Type B pancreatic cell (in vitro differentiated cells): Measurements from ENCODE around the gene SPON2. TPM values are rescaled to one million over a fixed set of nuclear protein-coding genes. Genes with fewer than 3 reads are reported as not detected.
"Not testable (repeated sequence)": the region's sequence is repeated elsewhere in the genome, so short reads cannot be mapped to it uniquely, and the experiment has no call there.

Experiments
- DNase-seq: peaks from one replicate; pipeline ENCODE4 v3.0.0; 2021; ENCODE audit warnings: mixed read lengths; ENCODE audit not compliant: unreplicated experiment; ENCODE audit errors: extremely low spot score
- H3K27ac Mint-ChIP-seq: 2 replicates; pipeline ENCODE4 v1.8.0; 2021; ENCODE audit warnings: mild to moderate bottlenecking, mixed read lengths
- H3K27me3 Mint-ChIP-seq: 2 replicates; pipeline ENCODE4 v1.8.0; 2021; ENCODE audit warnings: mixed read lengths
- H3K36me3 Mint-ChIP-seq: 2 replicates; pipeline ENCODE4 v1.8.0; 2021; ENCODE audit warnings: mixed read lengths
- H3K4me1 Mint-ChIP-seq: one replicate; pipeline ENCODE4 v1.8.0; 2021; ENCODE audit warnings: mixed read lengths; ENCODE audit not compliant: unreplicated experiment
- H3K4me3 Mint-ChIP-seq: 2 replicates; pipeline ENCODE4 v1.8.0; 2021; ENCODE audit warnings: mild to moderate bottlenecking, mixed read lengths
- H3K9me3 Mint-ChIP-seq: 2 replicates; pipeline ENCODE4 v1.8.0; 2021; ENCODE audit warnings: mixed read lengths
- total RNA-seq: library from RNA; stranded (reverse); gene quantifications from 2 replicates; pipeline ENCODE4 v1.2.1, GENCODE V29; 2021; ENCODE audit warnings: low replicate concordance
- TF ChIP-seq, protein P1 (sequence below): fragments of 200-600 bp; sonication (generic); conservative IDR thresholded peaks from 2 replicates; pipeline ENCODE4 v1.5.0; 2021; ENCODE audit warnings: antibody characterized with exemption, mild to moderate bottlenecking

Gene SPON2
- total RNA-seq, 1 donor from 2014 or later = 10.4 TPM

DNA sequence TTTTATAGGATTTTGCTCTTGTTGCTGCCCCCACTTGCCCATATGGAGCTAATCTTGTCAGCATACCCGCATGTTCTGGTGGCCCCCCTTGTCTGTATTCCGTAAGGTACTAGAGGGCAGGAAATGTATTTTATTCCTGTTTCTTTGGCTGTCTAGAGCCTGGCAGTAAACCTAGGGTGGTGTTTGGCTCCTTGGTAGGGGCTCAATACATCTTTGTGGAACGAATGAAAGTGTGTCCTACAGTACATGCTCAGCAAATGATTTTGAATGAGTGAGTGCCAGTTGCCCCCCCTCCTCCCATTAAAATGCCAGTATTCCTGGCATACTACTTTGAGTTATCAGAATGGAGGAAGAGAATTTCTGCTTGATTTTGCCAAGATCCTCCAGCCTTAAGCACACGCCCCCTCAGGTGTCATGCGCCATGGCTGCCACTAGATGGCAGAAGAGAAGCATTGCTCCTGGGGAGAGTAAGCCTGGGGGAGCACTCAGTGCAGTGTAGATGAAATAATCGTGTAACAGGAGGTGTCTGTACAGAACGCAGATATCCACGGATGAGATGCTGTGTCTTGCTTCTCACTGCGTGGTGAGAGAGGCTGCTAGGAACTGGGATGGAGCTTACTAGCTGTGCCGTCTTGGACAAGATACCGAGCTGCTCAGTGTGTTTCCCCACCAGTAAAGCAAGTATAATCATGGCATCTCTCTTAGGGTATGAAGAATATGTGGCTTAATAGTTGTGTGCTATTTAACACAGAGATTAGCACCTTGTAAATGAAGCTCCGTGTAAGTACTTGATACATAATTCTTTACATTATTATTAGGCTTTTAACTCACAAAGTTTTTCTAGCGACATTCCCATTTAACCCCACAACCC, 41.8 kb downstream of the SPON2 start:
- Mint-ChIP-seq H3K4me3 (peak overlapping the region; percentile 10), H3K9me3 (no peaks in the 10 kb centered on the region), H3K36me3 (no peaks in the 10 kb centered on the region), H3K4me1 (no peaks in the 10 kb centered on the region), H3K27ac (no peak overlapping the region), H3K27me3 (peaks cover 50% of the 10 kb centered on the region)
- TF ChIP-seq, protein P1, sequence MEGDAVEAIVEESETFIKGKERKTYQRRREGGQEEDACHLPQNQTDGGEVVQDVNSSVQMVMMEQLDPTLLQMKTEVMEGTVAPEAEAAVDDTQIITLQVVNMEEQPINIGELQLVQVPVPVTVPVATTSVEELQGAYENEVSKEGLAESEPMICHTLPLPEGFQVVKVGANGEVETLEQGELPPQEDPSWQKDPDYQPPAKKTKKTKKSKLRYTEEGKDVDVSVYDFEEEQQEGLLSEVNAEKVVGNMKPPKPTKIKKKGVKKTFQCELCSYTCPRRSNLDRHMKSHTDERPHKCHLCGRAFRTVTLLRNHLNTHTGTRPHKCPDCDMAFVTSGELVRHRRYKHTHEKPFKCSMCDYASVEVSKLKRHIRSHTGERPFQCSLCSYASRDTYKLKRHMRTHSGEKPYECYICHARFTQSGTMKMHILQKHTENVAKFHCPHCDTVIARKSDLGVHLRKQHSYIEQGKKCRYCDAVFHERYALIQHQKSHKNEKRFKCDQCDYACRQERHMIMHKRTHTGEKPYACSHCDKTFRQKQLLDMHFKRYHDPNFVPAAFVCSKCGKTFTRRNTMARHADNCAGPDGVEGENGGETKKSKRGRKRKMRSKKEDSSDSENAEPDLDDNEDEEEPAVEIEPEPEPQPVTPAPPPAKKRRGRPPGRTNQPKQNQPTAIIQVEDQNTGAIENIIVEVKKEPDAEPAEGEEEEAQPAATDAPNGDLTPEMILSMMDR = peak; percentile 99
- no peak for DNase-seq

DNA sequence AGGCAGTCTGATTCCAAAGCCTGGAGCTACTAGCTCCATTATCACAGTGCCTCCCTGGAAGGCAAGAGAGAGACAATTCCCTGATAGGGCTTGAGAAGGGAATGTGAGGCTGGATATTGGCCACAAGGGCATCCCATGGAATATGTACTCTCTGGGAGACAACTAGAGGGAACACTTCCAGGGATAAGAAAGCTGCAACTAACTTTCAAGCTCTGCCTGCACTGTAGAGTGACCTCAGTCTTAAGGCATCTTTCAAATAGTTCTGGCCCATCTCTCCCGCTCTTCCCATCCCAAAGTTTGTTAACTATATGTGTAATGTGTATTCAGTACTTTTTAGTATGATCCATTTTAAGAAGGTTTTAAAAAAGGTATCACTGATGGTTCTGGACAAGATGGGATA, 45.9 kb downstream of the SPON2 start:
- DNase-seq = no peak
- Mint-ChIP-seq H3K9me3 (no peaks in the 10 kb centered on the region), H3K4me1 (no peaks in the 10 kb centered on the region), H3K36me3 (no peaks in the 10 kb centered on the region), H3K27ac (no peak overlapping the region), H3K27me3 (peaks cover 44% of the 10 kb centered on the region), H3K4me3 (no peak overlapping the region)
- TF ChIP-seq, protein P1 = no peak

DNA sequence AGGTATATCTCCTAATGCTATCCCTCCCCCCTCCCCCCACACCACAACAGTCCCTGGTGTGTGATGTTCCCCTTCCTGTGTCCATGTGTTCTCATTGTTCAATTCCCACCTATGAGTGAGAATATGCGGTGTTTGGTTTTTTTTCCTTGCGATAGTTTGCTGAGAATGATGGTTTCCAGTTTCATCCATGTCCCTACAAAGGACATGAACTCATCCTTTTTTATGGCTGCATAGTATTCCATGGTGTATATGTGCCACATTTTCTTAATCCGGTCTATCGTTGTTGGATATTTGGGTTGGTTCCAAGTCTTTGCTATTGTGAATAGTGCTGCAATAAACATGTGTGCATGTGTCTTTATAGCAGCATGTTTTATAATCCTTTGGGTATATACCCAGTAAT, 46.9 kb downstream of the SPON2 start:
- H3K4me3 Mint-ChIP-seq, DNase-seq, H3K4me1 Mint-ChIP-seq, H3K27ac Mint-ChIP-seq, H3K36me3 Mint-ChIP-seq, H3K9me3 Mint-ChIP-seq: not testable (repeated sequence)
- peaks cover 52% of the 10 kb centered on the region for H3K27me3 Mint-ChIP-seq

DNA sequence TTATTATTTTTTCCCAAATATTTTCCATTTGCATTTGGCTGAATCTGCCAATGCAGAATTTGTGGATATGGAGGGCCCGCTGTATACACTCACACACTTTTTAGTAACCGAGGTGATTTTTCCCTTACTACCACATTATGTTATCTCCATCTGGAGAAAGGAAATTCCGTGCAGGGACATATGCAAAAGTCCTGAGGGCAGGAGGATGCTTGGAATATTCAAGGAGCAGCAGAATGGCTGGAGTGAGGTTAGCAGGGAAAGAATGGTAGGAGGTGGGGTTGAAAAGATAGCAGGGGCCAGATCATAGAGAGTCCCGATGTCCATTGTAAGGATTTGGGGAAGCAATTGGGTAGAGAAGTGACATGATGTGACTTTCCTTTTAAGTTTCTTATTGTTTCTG, 47.6 kb downstream of the SPON2 start:
- H3K36me3 Mint-ChIP-seq = no peaks in the 10 kb centered on the region
- no peaks in the 10 kb centered on the region for H3K9me3 Mint-ChIP-seq
- DNase-seq = no peak
- H3K4me1 Mint-ChIP-seq = no peaks in the 10 kb centered on the region
- TF ChIP-seq, protein P1 = no peak
- H3K4me3 Mint-ChIP-seq = no peak overlapping the region
- H3K27ac Mint-ChIP-seq = no peak overlapping the region
- H3K27me3 Mint-ChIP-seq = peaks cover 49% of the 10 kb centered on the region

DNA sequence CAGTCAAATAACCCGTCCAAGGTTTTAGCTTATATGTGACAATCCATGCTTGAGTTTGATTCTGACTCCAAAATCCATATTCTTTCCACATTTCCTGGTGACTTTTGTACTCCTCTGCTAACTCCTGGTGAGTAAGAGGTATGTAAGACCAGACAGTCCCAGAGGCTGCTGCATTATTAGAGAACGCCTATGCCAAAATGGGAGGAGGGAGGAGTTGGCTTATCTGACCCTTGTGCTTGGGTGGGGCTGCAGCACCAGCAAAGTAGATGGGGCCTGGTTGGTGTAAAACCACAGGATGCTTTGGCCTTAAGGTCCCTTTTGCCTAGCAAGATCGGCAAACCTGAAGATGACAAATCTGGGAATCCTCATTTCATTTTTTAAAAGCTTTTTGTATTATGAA, 49.9 kb downstream of the SPON2 start:
- Mint-ChIP-seq H3K27me3 (peaks cover 44% of the 10 kb centered on the region), H3K36me3 (no peaks in the 10 kb centered on the region), H3K9me3 (no peaks in the 10 kb centered on the region), H3K27ac (no peak overlapping the region), H3K4me1 (no peaks in the 10 kb centered on the region), H3K4me3 (no peak overlapping the region)
- TF ChIP-seq, protein P1 = no peak
- no peak for DNase-seq

Other genes starting within 250 kb of the SPON2 start
- 97.1 and 115 TPM in 2 replicates for gene GAK, start 240.3 kb downstream of the SPON2 start, total RNA-seq
- gene TMEM175, start 240.1 kb downstream of the SPON2 start, total RNA-seq = 21.4 and 33.6 TPM in 2 replicates
- 17.0 and 21.2 TPM in 2 replicates for gene DGKQ, start 199.0 kb downstream of the SPON2 start, total RNA-seq
- 20.7 and 37.2 TPM in 2 replicates for gene IDUA, start 185.5 kb downstream of the SPON2 start, total RNA-seq
- 2.8 and 3.8 TPM in 2 replicates for gene SLC26A1, start 179.2 kb downstream of the SPON2 start, total RNA-seq
- 20.5 and 30.9 TPM in 2 replicates for gene FGFRL1, start 161.0 kb downstream of the SPON2 start, total RNA-seq
- gene RNF212, start 59.0 kb downstream of the SPON2 start, total RNA-seq = 3.0 and 3.5 TPM in 2 replicates
- 147 and 165 TPM in 2 replicates for gene CTBP1, start 76.5 kb upstream of the SPON2 start, total RNA-seq
- 81.5 and 98.7 TPM in 2 replicates for gene MAEA, start 117.3 kb upstream of the SPON2 start, total RNA-seq
- 30.5 and 32.4 TPM in 2 replicates for gene UVSSA, start 174.6 kb upstream of the SPON2 start, total RNA-seq
- not detected in 2 replicates for gene NKX1-1, start 233.9 kb upstream of the SPON2 start, total RNA-seq